Esophagus muscularis mucosa (tissue), 4 donors: ENCODE results near the gene PTPRN2. TPM values are rescaled to one million over a fixed set of nuclear protein-coding genes. Genes with fewer than 3 reads are reported as not detected.

ENCODE experiments used
- DNase-seq: peaks from one replicate; pipeline ENCODE4 v3.0.0-alpha.2; 2017; ENCODE audit errors: extremely low spot score
- H3K27ac ChIP-seq, 4 donors: fragments of 200-600 bp; sonication (generic); replicated peaks in 1 of 4; 1 replicate in 3 of 4; 2 replicates in 1 of 4; pipeline ENCODE4 v1.5.1; 2016 to 2019; ENCODE audit warnings: mild to moderate bottlenecking in 1 of 4
- H3K27me3 ChIP-seq, 4 donors: fragments of 200-600 bp; sonication (generic); one replicate each; pipeline versions ENCODE4 v1.5.1 to v1.6.0; 2016 to 2019
- H3K36me3 ChIP-seq, 4 donors: fragments of 200-600 bp; sonication (generic); one replicate each; pipeline ENCODE4 v1.5.1; 2016 to 2019
- H3K4me1 ChIP-seq, 4 donors: fragments of 200-600 bp; sonication (generic); one replicate each; pipeline ENCODE4 v1.5.1; 2016 to 2019
- H3K4me3 ChIP-seq, 4 donors: fragments of 200-600 bp; sonication (generic); 1 replicate in 2 of 4; 2 replicates in 2 of 4; pipeline ENCODE4 v1.5.1; 2016 to 2019; ENCODE audit warnings: mild to moderate bottlenecking in 4 of 4, moderate library complexity in 1 of 4
- H3K9me3 ChIP-seq, 4 donors: fragments of 200-600 bp; sonication (generic); 1 replicate in 3 of 4; 2 replicates in 1 of 4; pipeline ENCODE4 v1.5.1; 2016 to 2019
- EP300 ChIP-seq: sonication (generic); formaldehyde crosslinking; IDR thresholded peaks from one replicate; pipeline ENCODE4 v1.6.1; 2017; ENCODE audit warnings: antibody characterized with exemption
- POLR2A ChIP-seq: fragments of 450-650 bp; IDR thresholded peaks from one replicate; pipeline ENCODE4 v1.6.1; 2017; ENCODE audit warnings: antibody characterized with exemption, moderate library complexity, mild to moderate bottlenecking, low read depth
- POLR2AphosphoS5 ChIP-seq, 2 donors: sonication (generic); formaldehyde crosslinking; IDR thresholded peaks; one replicate each; pipeline ENCODE4 v1.6.1; 2017; ENCODE audit warnings: antibody characterized with exemption in 2 of 2
- WGBS: methylation state at CpG from one replicate; pipeline ENCODE4 v1.1.5; 2018; 5-methylcytosine and 5-hydroxymethylcytosine counted together
- intact Hi-C: fragments of 100-400 bp; cut with DNase I; formaldehyde crosslinking; loops from one replicate; pipeline ENCODE4 v1.15.1; 2023
- total RNA-seq, 4 donors: library from RNA; depleted of rRNA; stranded (reverse); fragments of >200 nt; gene quantifications; one replicate each; pipeline versions ENCODE4 v1.1.0 to v1.2.1, GENCODE V29; 2016
- TF ChIP-seq, protein P1 (sequence below), 3 experiments: fragments of 200-600 bp in 2 of 3; fragments of 450-650 bp in 1 of 3; sonication (generic) in 2 of 3; IDR thresholded peaks; one replicate each; pipeline ENCODE4 v1.5.1; 2017 to 2019; ENCODE audit warnings: antibody characterized with exemption in 3 of 3, mild to moderate bottlenecking in 2 of 3, moderate library complexity in 1 of 3

Gene PTPRN2
- total RNA-seq, 4 donors from 2014 or later, result 2.1 to 3.1 (median 3.1) TPM

- intact Hi-C loops, result no loop called here
- TF ChIP-seq POLR2AphosphoS5 (IDR thresholded peaks at IDR 0.05) (no peak), POLR2A (no peak), EP300 (no peak)
- TF ChIP-seq, protein P1, sequence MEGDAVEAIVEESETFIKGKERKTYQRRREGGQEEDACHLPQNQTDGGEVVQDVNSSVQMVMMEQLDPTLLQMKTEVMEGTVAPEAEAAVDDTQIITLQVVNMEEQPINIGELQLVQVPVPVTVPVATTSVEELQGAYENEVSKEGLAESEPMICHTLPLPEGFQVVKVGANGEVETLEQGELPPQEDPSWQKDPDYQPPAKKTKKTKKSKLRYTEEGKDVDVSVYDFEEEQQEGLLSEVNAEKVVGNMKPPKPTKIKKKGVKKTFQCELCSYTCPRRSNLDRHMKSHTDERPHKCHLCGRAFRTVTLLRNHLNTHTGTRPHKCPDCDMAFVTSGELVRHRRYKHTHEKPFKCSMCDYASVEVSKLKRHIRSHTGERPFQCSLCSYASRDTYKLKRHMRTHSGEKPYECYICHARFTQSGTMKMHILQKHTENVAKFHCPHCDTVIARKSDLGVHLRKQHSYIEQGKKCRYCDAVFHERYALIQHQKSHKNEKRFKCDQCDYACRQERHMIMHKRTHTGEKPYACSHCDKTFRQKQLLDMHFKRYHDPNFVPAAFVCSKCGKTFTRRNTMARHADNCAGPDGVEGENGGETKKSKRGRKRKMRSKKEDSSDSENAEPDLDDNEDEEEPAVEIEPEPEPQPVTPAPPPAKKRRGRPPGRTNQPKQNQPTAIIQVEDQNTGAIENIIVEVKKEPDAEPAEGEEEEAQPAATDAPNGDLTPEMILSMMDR (IDR thresholded peaks at IDR 0.05), result no peak
- H3K27me3 ChIP-seq, result peaks cover 0 to 63% (median 0%) of the 10 kb centered on the region in 4 donors
- no peak overlapping the region for H3K27ac ChIP-seq
- H3K9me3 ChIP-seq, result no peaks in the 10 kb centered on the region
- H3K4me1 ChIP-seq, result no peaks in the 10 kb centered on the region
- H3K4me3 ChIP-seq, result no peak overlapping the region
- DNase-seq, result no peak
- 87% methylated on average over 6 of the region's 6 CpGs for WGBS
- no peaks in the 10 kb centered on the region for H3K36me3 ChIP-seq
Measured at GRCh38 chr7:158562517-158562916, 25.1 kb downstream of the PTPRN2 start.

GRCh38 chr7:158561659-158562058, 26.0 kb downstream of the PTPRN2 start:
- TF ChIP-seq POLR2A (no peak), POLR2AphosphoS5 (IDR thresholded peaks at IDR 0.05) (no peak)
- Histone ChIP-seq H3K9me3 (no peaks in the 10 kb centered on the region), H3K4me1 (no peaks in the 10 kb centered on the region), H3K36me3 (no peaks in the 10 kb centered on the region), H3K27ac (no peak overlapping the region), H3K4me3 (no peak overlapping the region), H3K27me3 (peaks cover 0 to 59% (median 0%) of the 10 kb centered on the region in 4 donors)
- DNase-seq, result no peak
- 90% methylated on average over 7 of the region's 7 CpGs for WGBS
- intact Hi-C loops, result no loop called here

DNA sequence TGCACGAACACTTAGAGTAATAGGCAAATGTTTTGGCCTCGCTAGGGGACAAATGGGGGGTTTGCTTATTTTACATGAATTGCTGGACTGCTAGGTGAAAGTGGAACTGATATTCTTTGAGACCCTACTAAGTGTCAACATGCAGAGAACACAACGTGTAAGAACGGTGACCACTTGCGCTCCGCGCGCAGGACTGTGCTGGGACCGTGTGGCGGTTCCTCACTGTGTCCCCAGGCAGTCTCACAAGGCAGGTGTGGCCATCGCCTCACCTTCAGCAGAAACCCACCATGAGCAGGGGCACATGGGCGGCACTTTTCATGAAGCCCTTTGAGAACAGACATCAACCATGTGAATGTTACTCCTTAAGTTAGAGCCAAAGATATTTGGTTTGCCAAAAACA, 27.2 kb downstream of the PTPRN2 start:
- H3K27ac ChIP-seq, result no peak overlapping the region
- TF ChIP-seq, protein P1 (IDR thresholded peaks at IDR 0.05), result no peak
- no peak for TF ChIP-seq POLR2A
- TF ChIP-seq EP300, result no peak
- no peaks in the 10 kb centered on the region for H3K36me3 ChIP-seq
- H3K27me3 ChIP-seq, result peaks cover 0 to 54% (median 0%) of the 10 kb centered on the region in 4 donors
- intact Hi-C loops, result no loop called here
- no peaks in the 10 kb centered on the region for H3K4me1 ChIP-seq
- H3K4me3 ChIP-seq, result no peak overlapping the region
- no peak for DNase-seq
- 93% methylated on average over 12 of the region's 12 CpGs for WGBS
- H3K9me3 ChIP-seq, result no peaks in the 10 kb centered on the region

GRCh38 chr7:158559356-158559755, 28.3 kb downstream of the PTPRN2 start:
- Histone ChIP-seq H3K27me3 (peaks cover 0 to 54% (median 0%) of the 10 kb centered on the region in 4 donors), H3K9me3 (no peaks in the 10 kb centered on the region), H3K4me1 (no peaks in the 10 kb centered on the region), H3K27ac (no peak overlapping the region), H3K36me3 (no peaks in the 10 kb centered on the region), H3K4me3 (no peak overlapping the region)
- TF ChIP-seq POLR2AphosphoS5 (IDR thresholded peaks at IDR 0.05), result no peak
- TF ChIP-seq POLR2A, result no peak
- TF ChIP-seq, protein P1 (IDR thresholded peaks at IDR 0.05), result no peak
- 82% methylated on average over 6 of the region's 6 CpGs for WGBS
- intact Hi-C loops, result no loop called here
- DNase-seq, result no peak

- TF ChIP-seq, protein P1 (IDR thresholded peaks at IDR 0.05), result no peak
- TF ChIP-seq POLR2AphosphoS5 (IDR thresholded peaks at IDR 0.05), result no peak
- no peak for TF ChIP-seq POLR2A
- TF ChIP-seq EP300, result no peak
- no peaks in the 10 kb centered on the region for H3K36me3 ChIP-seq
- no peaks in the 10 kb centered on the region for H3K4me1 ChIP-seq
- WGBS, result 53% methylated on average over 3 of the region's 3 CpGs
- no peak for DNase-seq
- peaks cover 0 to 52% (median 0%) of the 10 kb centered on the region in 4 donors for H3K27me3 ChIP-seq
- H3K9me3 ChIP-seq, result no peaks in the 10 kb centered on the region
- intact Hi-C loops, result no loop called here
- H3K4me3 ChIP-seq, result no peak overlapping the region
- no peak overlapping the region for H3K27ac ChIP-seq
Measured at GRCh38 chr7:158558816-158559215, 28.8 kb downstream of the PTPRN2 start.
